Ascending aorta (tissue), 2 donors: ENCODE results near the gene DLGAP4. TPM values are rescaled to one million over a fixed set of nuclear protein-coding genes. Genes with fewer than 3 reads are reported as not detected.

Experiments
- DNase-seq, 2 donors: peaks; one replicate each; pipeline ENCODE4 v3.0.0-alpha.2; 2019; ENCODE audit warnings: low spot score in 2 of 2
- H3K27ac ChIP-seq, 2 donors: fragments of 200-600 bp; sonication (generic); one replicate each; pipeline ENCODE4 v1.5.1; 2016 to 2017; ENCODE audit warnings: mild to moderate bottlenecking in 1 of 2
- H3K27me3 ChIP-seq: fragments of 200-600 bp; sonication (generic); one replicate; pipeline ENCODE4 v1.5.1; 2017
- H3K36me3 ChIP-seq, 2 donors: fragments of 200-600 bp; sonication (generic); one replicate each; pipeline ENCODE4 v1.5.1; 2016
- H3K4me1 ChIP-seq, 2 donors: fragments of 200-600 bp; sonication (generic); one replicate each; pipeline ENCODE4 v1.5.1; 2016 to 2017; ENCODE audit warnings: mild to moderate bottlenecking in 1 of 2
- H3K4me3 ChIP-seq, 2 donors: fragments of 200-600 bp; sonication (generic); one replicate each; pipeline ENCODE4 v1.5.1; 2016 to 2017; ENCODE audit warnings: mild to moderate bottlenecking in 1 of 2
- H3K9me3 ChIP-seq, 2 donors: fragments of 200-600 bp; sonication (generic); one replicate each; pipeline ENCODE4 v1.5.1; 2016
- CTCF ChIP-seq, 3 experiments: fragments of 200-600 bp in 2 of 3; fragments of 450-650 bp in 1 of 3; sonication (generic) in 2 of 3; IDR thresholded peaks; one replicate each; pipeline ENCODE4 v1.5.1; 2016 to 2019; ENCODE audit warnings: antibody characterized with exemption in 3 of 3, mild to moderate bottlenecking in 1 of 3, moderate library complexity in 1 of 3
- intact Hi-C: fragments of 100-400 bp; cut with DNase I; formaldehyde crosslinking; loops from one replicate; pipeline ENCODE4 v1.15.1; 2023
- total RNA-seq: library from RNA; depleted of rRNA; stranded (reverse); fragments of >200 nt; gene quantifications from one replicate; pipeline ENCODE4 v1.1.0, GENCODE V29; 2016

DLGAP4 gene
- total RNA-seq, 1 donor from 2014 or later = 98.2 TPM

- peak in 1 of 2 donors; percentile 87 for DNase-seq
- intact Hi-C loops = loop anchor here (5.0 kb wide), 1 partner anchor 228 kb away; the partner anchor contains the start of gene DSN1
- peaks cover 36 to 60% of the 10 kb centered on the region in 2 donors for H3K36me3 ChIP-seq
- no peaks in the 10 kb centered on the region for H3K9me3 ChIP-seq
- no peak for TF ChIP-seq CTCF (IDR thresholded peaks at IDR 0.05)
- peak overlapping the region; percentile 92 to 93 for H3K4me3 ChIP-seq
- H3K4me1 ChIP-seq = peaks cover 11 to 43% of the 10 kb centered on the region in 2 donors
- H3K27me3 ChIP-seq = no peaks in the 10 kb centered on the region
- peak overlapping the region; percentile 98 to 99 for H3K27ac ChIP-seq
Observed at GRCh38 chr20:36544134-36545018, 238.2 kb downstream of the DLGAP4 start.

DNA sequence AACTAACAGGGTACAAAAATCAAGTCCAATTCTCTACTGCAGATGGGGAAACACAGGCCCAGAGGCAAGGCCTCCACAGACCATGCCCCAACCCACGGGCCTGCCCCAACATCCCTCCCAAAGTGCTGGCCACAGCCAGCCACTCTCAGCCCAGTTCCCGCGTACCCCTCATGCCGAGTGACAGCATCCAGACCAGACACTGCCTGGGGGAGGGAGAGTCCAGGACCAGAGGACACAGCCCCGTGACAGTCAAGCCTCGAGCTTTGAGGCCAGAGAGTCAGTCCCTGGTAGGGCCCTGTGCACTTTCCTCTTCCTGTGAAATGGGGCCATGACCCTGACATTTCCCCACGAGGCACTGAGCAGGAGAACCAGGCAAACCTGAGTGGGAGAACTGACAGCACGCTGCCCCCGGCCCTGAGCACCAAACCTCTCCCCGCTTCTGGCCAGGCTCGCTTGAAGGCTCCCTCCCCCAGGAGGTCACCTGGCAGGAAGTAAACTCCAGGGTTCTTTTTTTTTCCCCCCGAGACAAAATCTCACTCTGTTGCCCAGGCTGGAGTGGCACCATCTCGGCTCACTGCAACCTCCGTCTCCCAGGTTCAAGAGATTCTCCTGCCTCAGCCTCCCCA lies 240.1 kb downstream of the DLGAP4 start:
- Histone ChIP-seq H3K36me3 (peaks cover 39 to 61% of the 10 kb centered on the region in 2 donors), H3K4me3 (peak overlapping the region; percentile 23 to 93), H3K4me1 (peaks cover 11 to 47% of the 10 kb centered on the region in 2 donors), H3K27me3 (no peaks in the 10 kb centered on the region), H3K9me3 (no peaks in the 10 kb centered on the region), H3K27ac (peak overlapping the region; percentile 77 to 98)
- intact Hi-C loops = no loop called here
- no peak for TF ChIP-seq CTCF (IDR thresholded peaks at IDR 0.05)
- DNase-seq = no peak

DNA sequence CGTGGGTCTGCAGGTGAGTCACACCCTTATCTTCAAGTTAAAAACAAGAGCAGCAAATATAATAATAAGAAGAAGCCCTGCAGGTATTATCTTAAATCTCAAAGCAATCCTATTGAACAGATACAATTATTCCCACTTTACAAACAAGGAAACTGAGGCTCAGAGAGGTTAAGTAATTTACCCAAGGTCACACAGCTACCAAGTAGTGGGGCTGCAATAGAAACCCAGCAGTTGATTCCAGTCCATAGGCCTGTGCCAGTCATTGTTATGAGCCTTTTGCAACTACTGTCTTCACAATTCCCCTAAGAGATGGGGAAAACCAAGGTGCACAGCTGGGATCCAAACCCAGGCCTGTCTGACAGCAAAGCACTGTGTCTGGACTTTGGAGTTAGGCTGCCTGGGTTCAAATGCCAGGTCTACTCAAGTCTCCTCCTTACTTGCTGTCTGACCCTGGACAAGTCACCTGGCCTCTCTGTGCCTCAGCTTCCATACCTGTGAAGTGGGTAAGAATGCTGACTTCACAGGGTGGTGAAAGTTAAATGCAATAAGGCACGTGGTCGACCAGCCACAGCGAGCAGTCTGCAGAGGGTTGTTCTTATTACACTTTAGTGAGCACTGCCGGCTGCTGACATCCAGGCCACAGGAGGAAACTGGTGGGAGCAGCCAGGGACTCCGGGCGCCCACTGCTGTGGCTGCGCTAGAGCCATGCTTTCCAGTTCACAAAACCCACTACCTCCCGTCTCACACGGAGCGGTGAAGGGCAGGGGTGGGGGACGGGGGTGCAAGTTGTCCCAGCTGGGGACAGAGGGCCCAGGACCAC lies 241.3 kb downstream of the DLGAP4 start:
- peak overlapping the region in 1 of 2 donors; percentile 93 for H3K4me3 ChIP-seq
- no peak for TF ChIP-seq CTCF (IDR thresholded peaks at IDR 0.05)
- H3K9me3 ChIP-seq = no peaks in the 10 kb centered on the region
- intact Hi-C loops = no loop called here
- H3K36me3 ChIP-seq = peaks cover 39 to 57% of the 10 kb centered on the region in 2 donors
- peaks cover 11 to 47% of the 10 kb centered on the region in 2 donors for H3K4me1 ChIP-seq
- no peak for DNase-seq
- H3K27me3 ChIP-seq = no peaks in the 10 kb centered on the region
- H3K27ac ChIP-seq = peak overlapping the region; percentile 77 to 98

DNA sequence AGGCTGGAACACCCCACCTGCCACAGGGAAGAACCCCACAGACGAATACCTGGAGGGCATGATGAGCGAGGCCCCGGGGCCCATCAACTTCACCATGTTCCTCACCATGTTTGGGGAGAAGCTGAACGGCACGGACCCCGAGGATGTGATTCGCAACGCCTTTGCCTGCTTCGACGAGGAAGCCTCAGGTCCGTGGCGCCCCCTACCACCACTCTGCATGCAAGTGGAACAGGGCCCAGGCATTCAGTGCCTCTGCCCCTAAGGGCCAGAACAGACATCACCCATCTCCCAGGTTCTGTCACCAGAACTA lies 241.8 kb downstream of the DLGAP4 start:
- Histone ChIP-seq H3K36me3 (peaks cover 39 to 52% of the 10 kb centered on the region in 2 donors), H3K4me3 (no peak overlapping the region), H3K27me3 (no peaks in the 10 kb centered on the region), H3K27ac (peak overlapping the region in 1 of 2 donors; percentile 4), H3K4me1 (peaks cover 11 to 45% of the 10 kb centered on the region in 2 donors), H3K9me3 (no peaks in the 10 kb centered on the region)
- peak in 1 of 3 experiments; percentile 34 for TF ChIP-seq CTCF (IDR thresholded peaks at IDR 0.05)
- intact Hi-C loops = no loop called here
- DNase-seq = no peak
